MM.1S (cell line): ENCODE results near the gene DGKG.

Experiments
- CTCF ChIP-seq: fragments of 300-600 bp; sonication (generic); IDR thresholded peaks from 2 replicates; pipeline ENCODE4 v1.5.1; 2016; ENCODE audit warnings: antibody characterized with exemption, low read length, mixed read lengths
- EZH2 ChIP-seq: fragments of 300-600 bp; sonication (generic); optimal IDR thresholded peaks from 2 replicates; pipeline ENCODE3; 2017; ENCODE audit warnings: low read depth, mild to moderate bottlenecking, antibody characterized with exemption, low read length, mixed read lengths
- EZH2phosphoT487 ChIP-seq: fragments of 300-600 bp; sonication (generic); IDR thresholded peaks from 2 replicates; pipeline ENCODE4 v1.6.1; 2018; ENCODE audit warnings: antibody characterized with exemption, low read length

- TF ChIP-seq CTCF (no peak), EZH2 (no peak), EZH2phosphoT487 (no peak)
These were observed 140.2 kb downstream of the DGKG start for GRCh38 chr3:186221760-186222378.
